ENCODE data around the gene OSTM1.

DNA sequence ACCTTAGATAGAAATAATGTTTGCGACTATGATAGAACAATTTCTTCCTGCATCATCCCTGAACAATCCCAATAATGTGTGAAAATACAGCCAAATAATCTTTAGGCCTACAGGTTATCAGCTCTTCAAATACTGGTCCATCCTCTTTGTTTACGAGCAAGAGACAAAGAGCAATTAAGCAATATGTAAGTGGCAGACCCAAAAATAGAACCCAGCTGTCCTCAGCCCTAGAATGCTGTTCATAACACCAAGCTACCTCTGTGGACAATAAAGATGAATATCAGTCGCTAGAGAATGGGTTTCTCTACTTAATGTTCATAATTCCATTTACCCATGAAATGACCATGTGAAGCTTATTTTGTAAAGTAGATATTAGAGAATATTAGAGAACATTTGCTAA, 28.4 kb upstream of the OSTM1 start:
- TF ChIP-seq, protein P1, sequence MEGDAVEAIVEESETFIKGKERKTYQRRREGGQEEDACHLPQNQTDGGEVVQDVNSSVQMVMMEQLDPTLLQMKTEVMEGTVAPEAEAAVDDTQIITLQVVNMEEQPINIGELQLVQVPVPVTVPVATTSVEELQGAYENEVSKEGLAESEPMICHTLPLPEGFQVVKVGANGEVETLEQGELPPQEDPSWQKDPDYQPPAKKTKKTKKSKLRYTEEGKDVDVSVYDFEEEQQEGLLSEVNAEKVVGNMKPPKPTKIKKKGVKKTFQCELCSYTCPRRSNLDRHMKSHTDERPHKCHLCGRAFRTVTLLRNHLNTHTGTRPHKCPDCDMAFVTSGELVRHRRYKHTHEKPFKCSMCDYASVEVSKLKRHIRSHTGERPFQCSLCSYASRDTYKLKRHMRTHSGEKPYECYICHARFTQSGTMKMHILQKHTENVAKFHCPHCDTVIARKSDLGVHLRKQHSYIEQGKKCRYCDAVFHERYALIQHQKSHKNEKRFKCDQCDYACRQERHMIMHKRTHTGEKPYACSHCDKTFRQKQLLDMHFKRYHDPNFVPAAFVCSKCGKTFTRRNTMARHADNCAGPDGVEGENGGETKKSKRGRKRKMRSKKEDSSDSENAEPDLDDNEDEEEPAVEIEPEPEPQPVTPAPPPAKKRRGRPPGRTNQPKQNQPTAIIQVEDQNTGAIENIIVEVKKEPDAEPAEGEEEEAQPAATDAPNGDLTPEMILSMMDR (IDR thresholded peaks at IDR 0.05; ENCODE audit: low read depth, low read length): no peak
- TF ChIP-seq, protein P2, sequence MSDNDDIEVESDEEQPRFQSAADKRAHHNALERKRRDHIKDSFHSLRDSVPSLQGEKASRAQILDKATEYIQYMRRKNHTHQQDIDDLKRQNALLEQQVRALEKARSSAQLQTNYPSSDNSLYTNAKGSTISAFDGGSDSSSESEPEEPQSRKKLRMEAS (IDR thresholded peaks at IDR 0.05; ENCODE audit: low read depth, low read length): no peak
- TF ChIP-seq POLR2A (IDR thresholded peaks at IDR 0.05; ENCODE audit: extremely low read depth, insufficient read length) (no peak), MYC (IDR thresholded peaks at IDR 0.05; ENCODE audit: low read depth, low read length) (no peak)
